Mesendoderm (in vitro differentiated cells): ENCODE data around the gene DOCK9.

Experiments
- DNase-seq: peaks from one replicate; pipeline ENCODE4 v3.0.0; 2013
- H2AK5ac ChIP-seq: 2 replicates; pipeline ENCODE4 v1.6.1; 2013; ENCODE audit warnings: low read length, inconsistent platforms
- H2BK120ac ChIP-seq: 2 replicates; pipeline ENCODE4 v1.6.1; 2013; ENCODE audit warnings: low read depth, mild to moderate bottlenecking, low read length, moderate library complexity, mixed read lengths
- H2BK15ac ChIP-seq: replicated peaks from 2 replicates; pipeline ENCODE4 v1.6.1; 2013; ENCODE audit warnings: low read depth, mild to moderate bottlenecking, moderate library complexity
- H2BK5ac ChIP-seq: 2 replicates; pipeline ENCODE4 v1.6.1; 2013; ENCODE audit warnings: low read length, inconsistent platforms
- H3K18ac ChIP-seq: 2 replicates; pipeline ENCODE4 v1.6.1; 2013; ENCODE audit warnings: mild to moderate bottlenecking, low read length, mixed read lengths
- H3K23ac ChIP-seq: one replicate; pipeline ENCODE4 v1.6.1; 2013; ENCODE audit warnings: low read length
- H3K27ac ChIP-seq: 2 replicates; pipeline ENCODE4 v1.5.1; 2013; ENCODE audit warnings: low read depth, mild to moderate bottlenecking, inconsistent platforms, low read length, moderate library complexity
- H3K27me3 ChIP-seq: 2 replicates; pipeline ENCODE4 v1.6.1; 2013; ENCODE audit warnings: low read length, control low read depth, mild to moderate bottlenecking, inconsistent platforms; ENCODE audit not compliant: insufficient read depth, poor library complexity
- H3K36me3 ChIP-seq: 2 replicates; pipeline ENCODE4 v1.6.1; 2013; ENCODE audit warnings: low read length, inconsistent platforms; ENCODE audit not compliant: control insufficient read depth, insufficient read depth
- H3K4ac ChIP-seq: one replicate; pipeline ENCODE4 v1.6.1; 2013; ENCODE audit warnings: low read depth, mild to moderate bottlenecking, low read length, moderate library complexity
- H3K4me1 ChIP-seq: 2 replicates; pipeline ENCODE4 v1.6.1; 2013; ENCODE audit warnings: low read depth, low read length, inconsistent platforms; ENCODE audit not compliant: control insufficient read depth
- H3K4me2 ChIP-seq: 2 replicates; pipeline ENCODE4 v1.6.1; 2013; ENCODE audit warnings: low read length
- H3K4me3 ChIP-seq: 2 replicates; pipeline ENCODE4 v1.5.1; 2013; ENCODE audit warnings: mild to moderate bottlenecking, low read length
- H3K56ac ChIP-seq: one replicate; pipeline ENCODE4 v1.6.1; 2013; ENCODE audit warnings: low read length
- H3K79me1 ChIP-seq: 2 replicates; pipeline ENCODE4 v1.6.1; 2013; ENCODE audit warnings: low read length, inconsistent platforms
- H3K79me2 ChIP-seq: 2 replicates; pipeline ENCODE4 v1.6.1; 2013; ENCODE audit warnings: mild to moderate bottlenecking, low read length; ENCODE audit not compliant: control insufficient read depth, insufficient read depth
- H3K9ac ChIP-seq: 2 replicates; pipeline ENCODE4 v1.6.1; 2013; ENCODE audit warnings: low read length, inconsistent platforms
- H4K5ac ChIP-seq: one replicate; pipeline ENCODE4 v1.6.1; 2013; ENCODE audit warnings: low read length
- H4K8ac ChIP-seq: one replicate; pipeline ENCODE4 v1.6.1; 2013; ENCODE audit warnings: low read depth, mild to moderate bottlenecking, control low read depth, low read length, moderate library complexity
- WGBS: extraction: QIAGEN DNeasy Blood & Tissue Kit; methylation state at CpG from one replicate; pipeline ENCODE4 v1.1.7; 2013; ENCODE audit warnings: low lambda C conversion rate, missing lambda C conversion rate; ENCODE audit not compliant: insufficient coverage; ENCODE audit errors: extremely low coverage; 5-methylcytosine and 5-hydroxymethylcytosine counted together

Gene DOCK9

DNA sequence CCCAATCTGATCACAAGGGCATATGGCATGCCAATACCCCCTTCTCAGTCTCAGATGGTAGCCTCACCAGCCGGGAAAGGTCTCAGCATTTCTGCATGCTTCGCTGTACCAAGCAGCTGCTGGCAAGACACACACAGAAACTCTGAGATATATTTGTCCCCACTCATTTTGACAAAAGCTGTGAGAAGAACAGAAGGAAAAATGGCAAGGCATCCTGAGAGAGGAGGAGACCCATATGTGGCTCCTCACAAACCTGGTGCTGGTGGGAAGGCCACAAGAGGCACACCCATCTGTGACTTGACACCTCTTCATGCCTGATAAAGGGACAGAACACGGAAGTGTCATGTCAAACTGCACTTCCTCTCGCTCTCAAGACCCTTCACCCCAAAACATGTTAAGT, 36.7 kb upstream of the DOCK9 start:
- no peak overlapping the region for H2BK15ac ChIP-seq
- H3K4me3 ChIP-seq: no peak overlapping the region
- H4K8ac ChIP-seq: no peak overlapping the region
- H3K79me2 ChIP-seq: no peaks in the 10 kb centered on the region
- no CpG with 5 or more reads among the region's 4 CpGs for WGBS
- H2BK5ac ChIP-seq: no peak overlapping the region
- no peak overlapping the region for H3K4ac ChIP-seq
- H3K4me2 ChIP-seq: no peak overlapping the region
- no peak overlapping the region for H3K18ac ChIP-seq
- no peaks in the 10 kb centered on the region for H3K79me1 ChIP-seq
- H3K56ac ChIP-seq: no peak overlapping the region
- no peak for DNase-seq
- no peaks in the 10 kb centered on the region for H3K4me1 ChIP-seq
- no peaks in the 10 kb centered on the region for H3K27me3 ChIP-seq
- no peak overlapping the region for H2AK5ac ChIP-seq
- H2BK120ac ChIP-seq: no peak overlapping the region
- no peak overlapping the region for H3K23ac ChIP-seq
- H3K36me3 ChIP-seq: no peaks in the 10 kb centered on the region
- H3K9ac ChIP-seq: no peak overlapping the region
- H4K5ac ChIP-seq: no peak overlapping the region
- H3K27ac ChIP-seq: no peak overlapping the region

DNA sequence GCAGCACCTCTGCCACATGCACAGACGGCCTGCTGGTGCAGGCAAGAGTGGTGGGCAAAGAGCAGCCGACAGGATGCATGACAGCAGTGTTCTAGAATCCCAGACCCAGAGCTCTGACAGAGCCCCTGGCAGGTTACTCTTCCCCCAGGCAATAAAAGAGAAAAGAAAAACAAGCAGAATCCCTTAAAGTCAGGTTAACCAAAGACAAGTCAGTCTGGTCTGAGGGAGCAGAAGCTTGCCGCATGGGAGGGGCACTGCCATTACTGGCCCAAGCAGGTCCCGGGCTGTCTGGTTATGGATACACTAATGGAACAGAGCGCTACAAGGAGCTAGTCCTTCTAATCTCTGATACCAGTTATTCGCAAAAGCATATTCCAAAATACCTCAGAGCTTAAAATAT, 36.1 kb upstream of the DOCK9 start:
- no peak overlapping the region for H3K9ac ChIP-seq
- no peak overlapping the region for H2BK5ac ChIP-seq
- no peak overlapping the region for H3K4ac ChIP-seq
- H3K36me3 ChIP-seq: no peaks in the 10 kb centered on the region
- no CpG with 5 or more reads among the region's 6 CpGs for WGBS
- H3K4me2 ChIP-seq: no peak overlapping the region
- no peak overlapping the region for H2AK5ac ChIP-seq
- peak; percentile 21 for DNase-seq
- H3K23ac ChIP-seq: no peak overlapping the region
- no peak overlapping the region for H3K18ac ChIP-seq
- H3K27me3 ChIP-seq: no peaks in the 10 kb centered on the region
- no peak overlapping the region for H3K56ac ChIP-seq
- H2BK15ac ChIP-seq: no peak overlapping the region
- H3K27ac ChIP-seq: no peak overlapping the region
- no peaks in the 10 kb centered on the region for H3K79me2 ChIP-seq
- no peak overlapping the region for H2BK120ac ChIP-seq
- no peaks in the 10 kb centered on the region for H3K79me1 ChIP-seq
- no peak overlapping the region for H3K4me3 ChIP-seq
- no peak overlapping the region for H4K5ac ChIP-seq
- H4K8ac ChIP-seq: no peak overlapping the region
- H3K4me1 ChIP-seq: no peaks in the 10 kb centered on the region

- H3K23ac ChIP-seq: no peak overlapping the region
- no peak overlapping the region for H3K4ac ChIP-seq
- H2BK5ac ChIP-seq: no peak overlapping the region
- no CpG with 5 or more reads among the region's 1 CpG for WGBS
- H3K4me2 ChIP-seq: no peak overlapping the region
- no peak overlapping the region for H3K27ac ChIP-seq
- no peak overlapping the region for H2AK5ac ChIP-seq
- DNase-seq: no peak
- no peak overlapping the region for H4K8ac ChIP-seq
- H3K36me3 ChIP-seq: no peaks in the 10 kb centered on the region
- no peaks in the 10 kb centered on the region for H3K79me1 ChIP-seq
- no peak overlapping the region for H3K18ac ChIP-seq
- no peaks in the 10 kb centered on the region for H3K4me1 ChIP-seq
- H3K4me3 ChIP-seq: no peak overlapping the region
- no peak overlapping the region for H2BK120ac ChIP-seq
- no peak overlapping the region for H4K5ac ChIP-seq
- H3K27me3 ChIP-seq: no peaks in the 10 kb centered on the region
- H3K9ac ChIP-seq: no peak overlapping the region
- H3K56ac ChIP-seq: no peak overlapping the region
- H2BK15ac ChIP-seq: no peak overlapping the region
- H3K79me2 ChIP-seq: no peaks in the 10 kb centered on the region
Measured at GRCh38 chr13:99012539-99012938, 34.7 kb upstream of the DOCK9 start.

GRCh38 chr13:99009987-99010551, 32.2 kb upstream of the DOCK9 start:
- H3K56ac ChIP-seq: no peak overlapping the region
- no peaks in the 10 kb centered on the region for H3K27me3 ChIP-seq
- H3K4ac ChIP-seq: no peak overlapping the region
- no peak overlapping the region for H4K8ac ChIP-seq
- no peak for DNase-seq
- peak overlapping the region; percentile 59 for H3K23ac ChIP-seq
- no peak overlapping the region for H3K27ac ChIP-seq
- H3K79me2 ChIP-seq: no peaks in the 10 kb centered on the region
- no peak overlapping the region for H3K4me2 ChIP-seq
- H3K18ac ChIP-seq: no peak overlapping the region
- no peak overlapping the region for H2BK120ac ChIP-seq
- no peak overlapping the region for H2BK5ac ChIP-seq
- H4K5ac ChIP-seq: no peak overlapping the region
- WGBS: no CpG with 5 or more reads among the region's 4 CpGs
- H3K36me3 ChIP-seq: no peaks in the 10 kb centered on the region
- no peak overlapping the region for H3K9ac ChIP-seq
- no peak overlapping the region for H2BK15ac ChIP-seq
- H3K4me3 ChIP-seq: no peak overlapping the region
- H3K4me1 ChIP-seq: no peaks in the 10 kb centered on the region
- no peaks in the 10 kb centered on the region for H3K79me1 ChIP-seq
- no peak overlapping the region for H2AK5ac ChIP-seq

- Histone ChIP-seq H3K4me2 (no peak overlapping the region), H3K27me3 (no peaks in the 10 kb centered on the region), H3K36me3 (no peaks in the 10 kb centered on the region), H2BK5ac (no peak overlapping the region), H3K56ac (no peak overlapping the region), H3K9ac (no peak overlapping the region), H3K18ac (no peak overlapping the region), H2BK15ac (no peak overlapping the region), H3K4me1 (no peaks in the 10 kb centered on the region), H3K23ac (no peak overlapping the region), H4K5ac (no peak overlapping the region), H3K79me2 (no peaks in the 10 kb centered on the region), H3K4ac (no peak overlapping the region), H3K4me3 (no peak overlapping the region), H3K79me1 (no peaks in the 10 kb centered on the region), H3K27ac (no peak overlapping the region), H4K8ac (no peak overlapping the region), H2AK5ac (no peak overlapping the region), H2BK120ac (no peak overlapping the region)
- WGBS: no CpG with 5 or more reads among the region's 3 CpGs
- no peak for DNase-seq
Measured at GRCh38 chr13:99008577-99008976, 30.7 kb upstream of the DOCK9 start.

DNA sequence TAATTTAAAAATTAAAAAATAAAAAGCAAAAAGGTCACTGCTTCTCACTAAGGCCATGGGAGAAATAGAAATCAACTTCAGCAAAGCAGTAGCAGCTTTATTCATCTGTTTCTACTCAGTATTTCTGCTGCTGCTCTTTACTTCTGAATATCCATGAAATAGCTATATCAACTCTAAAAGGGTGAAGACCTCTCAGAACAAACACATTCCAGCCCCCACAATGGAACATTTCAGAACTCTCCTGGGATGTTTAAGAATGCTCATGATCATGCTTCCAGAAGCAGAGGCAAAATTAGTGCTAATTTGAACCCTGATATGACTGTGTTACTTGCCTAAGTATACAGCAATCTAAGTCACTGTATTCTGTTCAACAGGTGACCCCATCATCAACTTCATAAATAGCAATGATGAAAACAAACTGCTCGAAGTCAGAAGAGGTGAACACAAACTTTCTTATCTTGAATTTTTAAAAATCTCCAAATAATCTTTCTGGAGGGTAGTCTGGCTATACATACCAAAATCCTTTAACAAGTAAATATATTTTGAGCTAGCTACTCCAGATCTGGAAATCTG, 29.6 kb upstream of the DOCK9 start:
- no peaks in the 10 kb centered on the region for H3K36me3 ChIP-seq
- H2BK5ac ChIP-seq: no peak overlapping the region
- H3K18ac ChIP-seq: no peak overlapping the region
- H3K27ac ChIP-seq: no peak overlapping the region
- no peak overlapping the region for H2BK15ac ChIP-seq
- no peaks in the 10 kb centered on the region for H3K4me1 ChIP-seq
- no peak overlapping the region for H2BK120ac ChIP-seq
- no peak overlapping the region for H3K56ac ChIP-seq
- H4K8ac ChIP-seq: no peak overlapping the region
- no peak overlapping the region for H3K4me3 ChIP-seq
- no peak for DNase-seq
- no peak overlapping the region for H4K5ac ChIP-seq
- no peak overlapping the region for H3K9ac ChIP-seq
- H3K79me1 ChIP-seq: no peaks in the 10 kb centered on the region
- H3K79me2 ChIP-seq: no peaks in the 10 kb centered on the region
- no peaks in the 10 kb centered on the region for H3K27me3 ChIP-seq
- no peak overlapping the region for H3K4me2 ChIP-seq
- no peak overlapping the region for H3K23ac ChIP-seq
- WGBS: no CpG with 5 or more reads among the region's 1 CpG
- H2AK5ac ChIP-seq: no peak overlapping the region
- no peak overlapping the region for H3K4ac ChIP-seq
